ENCODE results near the gene CACNA1C. TPM values are rescaled to one million over a fixed set of nuclear protein-coding genes. Genes with fewer than 3 reads are reported as not detected.

Gene CACNA1C
- total RNA-seq, 2 donors from 2014 or later, result 70.0 to 127 TPM

- ATAC-seq (ENCODE audit: insufficient number of reproducible peaks, low FRiP score, low read depth) (no peak), DNase-seq (ENCODE audit: low spot score) (no peak)
- H3K9me3 ChIP-seq, result no peaks in the 10 kb centered on the region
- no peaks in the 10 kb centered on the region for H3K4me1 ChIP-seq (ENCODE audit: control insufficient read depth in 1 of 2, low read depth in 2 of 2)
- H3K27ac ChIP-seq, result no peak overlapping the region
- H3K4me3 ChIP-seq, result no peak overlapping the region
- H3K27me3 ChIP-seq (replicated peaks; ENCODE audit: insufficient read depth), result no peaks in the 10 kb centered on the region
- TF ChIP-seq CTCF (IDR thresholded peaks at IDR 0.05), result no peak
- peaks cover 21% of the 10 kb centered on the region for H3K36me3 ChIP-seq
These were observed 460.6 kb downstream of the CACNA1C start for GRCh38 chr12:2513141-2514037.

- TF ChIP-seq CTCF (IDR thresholded peaks at IDR 0.05), result no peak
- Histone ChIP-seq H3K27ac (no peak overlapping the region), H3K36me3 (peaks cover 26% of the 10 kb centered on the region), H3K9me3 (no peaks in the 10 kb centered on the region), H3K4me1 (ENCODE audit: control insufficient read depth in 1 of 2, low read depth in 2 of 2) (no peaks in the 10 kb centered on the region), H3K27me3 (replicated peaks; ENCODE audit: insufficient read depth) (no peaks in the 10 kb centered on the region), H3K4me3 (no peak overlapping the region)
- DNase-seq (ENCODE audit: low spot score) (no peak), ATAC-seq (ENCODE audit: insufficient number of reproducible peaks, low FRiP score, low read depth) (no peak)
These were observed 461.2 kb downstream of the CACNA1C start for GRCh38 chr12:2514038-2514340.

GRCh38 chr12:2520722-2521246 is 468.0 kb downstream of the CACNA1C start:
- no peak for TF ChIP-seq CTCF (IDR thresholded peaks at IDR 0.05)
- Histone ChIP-seq H3K36me3 (peaks cover 14% of the 10 kb centered on the region), H3K27me3 (replicated peaks; ENCODE audit: insufficient read depth) (no peaks in the 10 kb centered on the region), H3K27ac (no peak overlapping the region), H3K4me3 (no peak overlapping the region), H3K9me3 (no peaks in the 10 kb centered on the region), H3K4me1 (ENCODE audit: control insufficient read depth in 1 of 2, low read depth in 2 of 2) (no peaks in the 10 kb centered on the region)
- ATAC-seq (ENCODE audit: insufficient number of reproducible peaks, low FRiP score, low read depth), result no peak
- no peak for DNase-seq (ENCODE audit: low spot score)

- Histone ChIP-seq H3K4me1 (ENCODE audit: control insufficient read depth in 1 of 2, low read depth in 2 of 2) (no peaks in the 10 kb centered on the region), H3K27me3 (replicated peaks; ENCODE audit: insufficient read depth) (no peaks in the 10 kb centered on the region), H3K27ac (no peak overlapping the region), H3K9me3 (no peaks in the 10 kb centered on the region), H3K36me3 (peaks cover 16% of the 10 kb centered on the region), H3K4me3 (no peak overlapping the region)
- ATAC-seq (ENCODE audit: insufficient number of reproducible peaks, low FRiP score, low read depth), result no peak
- TF ChIP-seq CTCF (IDR thresholded peaks at IDR 0.05), result no peak
- no peak for DNase-seq (ENCODE audit: low spot score)
These were observed 470.5 kb downstream of the CACNA1C start for GRCh38 chr12:2523317-2523716.

GRCh38 chr12:2523844-2524243 is 471.1 kb downstream of the CACNA1C start:
- H3K4me3 ChIP-seq, result no peak overlapping the region
- peaks cover 18% of the 10 kb centered on the region for H3K36me3 ChIP-seq
- no peaks in the 10 kb centered on the region for H3K4me1 ChIP-seq (ENCODE audit: control insufficient read depth in 1 of 2, low read depth in 2 of 2)
- no peak for TF ChIP-seq CTCF (IDR thresholded peaks at IDR 0.05)
- no peaks in the 10 kb centered on the region for H3K9me3 ChIP-seq
- ATAC-seq (ENCODE audit: insufficient number of reproducible peaks, low FRiP score, low read depth) (no peak), DNase-seq (ENCODE audit: low spot score) (no peak)
- H3K27ac ChIP-seq, result no peak overlapping the region
- no peaks in the 10 kb centered on the region for H3K27me3 ChIP-seq (replicated peaks; ENCODE audit: insufficient read depth)

Data from thoracic aorta (tissue), 2 donors.